HEK293 (cell line): Measurements from ENCODE around the gene TCF7L2.
A peak's percentile ranks its signal among the peaks of the same experiment; 100 is the strongest.

Experiments
- BCL11A ChIP-seq: fragments of 450-650 bp; formaldehyde crosslinking; IDR thresholded peaks from 2 replicates; pipeline ENCODE4 v1.5.1; 2016; ENCODE audit warnings: low read depth, missing biosample characterization, missing genetic modification characterization
- HIC1 ChIP-seq: fragments of 450-650 bp; formaldehyde crosslinking; IDR thresholded peaks from 2 replicates; pipeline ENCODE4 v1.5.1; 2016; ENCODE audit warnings: missing biosample characterization, missing genetic modification characterization
- IKZF3 ChIP-seq: fragments of 450-650 bp; IDR thresholded peaks from 2 replicates; pipeline ENCODE4 v1.5.0; 2018; ENCODE audit warnings: missing biosample characterization, mild to moderate bottlenecking, missing genetic modification characterization, moderate library complexity
- KLF16 ChIP-seq: fragments of 450-650 bp; formaldehyde crosslinking; IDR thresholded peaks from 2 replicates; pipeline ENCODE4 v1.5.1; 2017; ENCODE audit warnings: missing biosample characterization, missing genetic modification characterization
- KLF7 ChIP-seq: fragments of 450-650 bp; formaldehyde crosslinking; IDR thresholded peaks from 2 replicates; pipeline ENCODE4 v1.5.1; 2016; ENCODE audit warnings: missing biosample characterization, missing genetic modification characterization, borderline replicate concordance
- OSR2 ChIP-seq: fragments of 450-650 bp; formaldehyde crosslinking; IDR thresholded peaks from 2 replicates; pipeline ENCODE4 v1.5.1; 2016; ENCODE audit warnings: missing biosample characterization, missing genetic modification characterization
- PBX3 ChIP-seq: sonication (generic); formaldehyde crosslinking; IDR thresholded peaks from 2 replicates; pipeline ENCODE4 v1.8.1; 2022; ENCODE audit warnings: mild to moderate bottlenecking, moderate library complexity, missing genetic modification reagents
- RBAK ChIP-seq: fragments of 450-650 bp; formaldehyde crosslinking; IDR thresholded peaks from 2 replicates; pipeline ENCODE4 v1.5.1; 2016; ENCODE audit warnings: missing biosample characterization, missing genetic modification characterization
- SP2 ChIP-seq: fragments of 450-650 bp; formaldehyde crosslinking; IDR thresholded peaks from 2 replicates; pipeline ENCODE4 v1.5.1; 2016; ENCODE audit warnings: missing biosample characterization, missing genetic modification characterization
- TCF7L2 ChIP-seq: IDR thresholded peaks from 2 replicates; pipeline ENCODE4 v1.6.1; 2011; ENCODE audit warnings: low read depth, mild to moderate bottlenecking, inconsistent platforms, low read length, moderate library complexity, borderline replicate concordance
- YY1 ChIP-seq: fragments of 450-650 bp; formaldehyde crosslinking; IDR thresholded peaks from 2 replicates; pipeline ENCODE4 v1.5.1; 2018; ENCODE audit warnings: missing biosample characterization, missing genetic modification characterization
- ZBTB20 ChIP-seq: fragments of 450-650 bp; formaldehyde crosslinking; IDR thresholded peaks from 2 replicates; pipeline ENCODE4 v1.5.1; 2016; ENCODE audit warnings: missing biosample characterization, missing genetic modification characterization
- ZBTB8A ChIP-seq: fragments of 450-650 bp; formaldehyde crosslinking; IDR thresholded peaks from 2 replicates; pipeline ENCODE4 v1.5.1; 2016; ENCODE audit warnings: missing biosample characterization, missing genetic modification characterization
- ZNF133 ChIP-seq: fragments of 450-650 bp; formaldehyde crosslinking; IDR thresholded peaks from 2 replicates; pipeline ENCODE4 v1.5.1; 2016; ENCODE audit warnings: missing biosample characterization, missing genetic modification characterization
- ZNF157 ChIP-seq: fragments of 450-650 bp; formaldehyde crosslinking; IDR thresholded peaks from 2 replicates; pipeline ENCODE4 v1.5.1; 2016; ENCODE audit warnings: missing biosample characterization, missing genetic modification characterization
- ZNF175 ChIP-seq: fragments of 450-650 bp; formaldehyde crosslinking; IDR thresholded peaks from 2 replicates; pipeline ENCODE4 v1.5.1; 2016; ENCODE audit warnings: missing biosample characterization, missing genetic modification characterization
- ZNF211 ChIP-seq: fragments of 450-650 bp; formaldehyde crosslinking; IDR thresholded peaks from 2 replicates; pipeline ENCODE4 v1.5.1; 2016; ENCODE audit warnings: low read depth, missing biosample characterization, missing genetic modification characterization
- ZNF26 ChIP-seq: fragments of 450-650 bp; formaldehyde crosslinking; IDR thresholded peaks from 2 replicates; pipeline ENCODE4 v1.5.1; 2016; ENCODE audit warnings: missing biosample characterization, missing genetic modification characterization
- ZNF324 ChIP-seq: fragments of 450-650 bp; formaldehyde crosslinking; IDR thresholded peaks from 2 replicates; pipeline ENCODE4 v1.5.1; 2016; ENCODE audit warnings: missing biosample characterization, missing genetic modification characterization
- ZNF341 ChIP-seq: fragments of 450-650 bp; formaldehyde crosslinking; IDR thresholded peaks from 2 replicates; pipeline ENCODE4; 2016; ENCODE audit warnings: low read depth, missing biosample characterization, missing genetic modification characterization
- ZNF423 ChIP-seq: fragments of 450-650 bp; formaldehyde crosslinking; IDR thresholded peaks from 2 replicates; pipeline ENCODE4 v1.5.1; 2016; ENCODE audit warnings: missing biosample characterization, missing genetic modification characterization
- ZNF510 ChIP-seq: fragments of 450-650 bp; formaldehyde crosslinking; IDR thresholded peaks from 2 replicates; pipeline ENCODE4 v1.5.1; 2018; ENCODE audit warnings: mild to moderate bottlenecking, missing genetic modification characterization, missing biosample characterization; ENCODE audit not compliant: insufficient replicate concordance
- ZNF518A ChIP-seq: fragments of 450-650 bp; formaldehyde crosslinking; conservative IDR thresholded peaks from 2 replicates; pipeline ENCODE4 v1.5.1; 2016; ENCODE audit warnings: low read depth, missing biosample characterization, missing genetic modification characterization
- ZNF530 ChIP-seq: fragments of 450-650 bp; formaldehyde crosslinking; IDR thresholded peaks from 2 replicates; pipeline ENCODE4 v1.5.1; 2016; ENCODE audit warnings: low read depth, missing biosample characterization, missing genetic modification characterization
- ZNF544 ChIP-seq: fragments of 450-650 bp; formaldehyde crosslinking; IDR thresholded peaks from 2 replicates; pipeline ENCODE4 v1.5.0; 2017; ENCODE audit warnings: missing biosample characterization, missing genetic modification characterization
- ZNF621 ChIP-seq: fragments of 450-650 bp; formaldehyde crosslinking; IDR thresholded peaks from 2 replicates; pipeline ENCODE4 v1.5.1; 2017; ENCODE audit warnings: missing biosample characterization, missing genetic modification characterization
- ZNF664 ChIP-seq: fragments of 450-650 bp; formaldehyde crosslinking; IDR thresholded peaks from 2 replicates; pipeline ENCODE4 v1.5.1; 2016; ENCODE audit warnings: missing biosample characterization, missing genetic modification characterization
- ZNF677 ChIP-seq: fragments of 450-650 bp; IDR thresholded peaks from 2 replicates; pipeline ENCODE4 v1.5.0; 2018; ENCODE audit warnings: missing biosample characterization, mild to moderate bottlenecking, missing genetic modification characterization, moderate library complexity
- ZNF707 ChIP-seq: fragments of 450-650 bp; formaldehyde crosslinking; IDR thresholded peaks from 2 replicates; pipeline ENCODE4 v1.5.1; 2016; ENCODE audit warnings: missing biosample characterization, missing genetic modification characterization
- ZNF785 ChIP-seq: fragments of 450-650 bp; formaldehyde crosslinking; IDR thresholded peaks from 2 replicates; pipeline ENCODE4 v1.5.1; 2016; ENCODE audit warnings: missing biosample characterization, missing genetic modification characterization

Gene TCF7L2

GRCh38 chr10:113093188-113094113 lies 143.4 kb downstream of the TCF7L2 start (continued):
- TF ChIP-seq ZNF26 (tag by site-specific recombination) (no peak), SP2 (tag by site-specific recombination) (no peak), YY1 (no peak), ZNF211 (no peak), ZNF324 (tag by site-specific recombination) (no peak), TCF7L2 (no peak), ZNF785 (no peak), ZNF544 (tag by site-specific recombination) (no peak), ZNF133 (no peak), ZNF530 (tag by site-specific recombination) (no peak), IKZF3 (tag by site-specific recombination) (peak; percentile 74), RBAK (no peak), ZNF518A (tag by site-specific recombination) (0 out of 2 replicates have a peak, but pooled peaks have one; percentile 27), ZBTB8A (tag by site-specific recombination) (no peak), ZNF175 (tag by site-specific recombination) (no peak), ZNF707 (tag by site-specific recombination) (no peak), ZNF510 (no peak), PBX3 (CRISPR knock-in tag) (no peak), ZBTB20 (tag by site-specific recombination) (no peak), ZNF664 (peak; percentile 66; the same call in 1 of the 2 replicates), ZNF423 (tag by site-specific recombination) (no peak), KLF16 (tag by site-specific recombination) (no peak), ZNF157 (tag by site-specific recombination) (no peak), BCL11A (tag by site-specific recombination) (peak; percentile 89), KLF7 (tag by site-specific recombination) (no peak), ZNF621 (tag by site-specific recombination) (no peak), ZNF341 (tag by site-specific recombination) (no peak), ZNF677 (tag by site-specific recombination) (no peak), OSR2 (tag by site-specific recombination) (peak; percentile 59), HIC1 (tag by site-specific recombination) (peak; percentile 91)
